ENCODE measurements around the gene MAN2A2. TPM values are rescaled to one million over a fixed set of nuclear protein-coding genes. Genes with fewer than 3 reads are reported as not detected.
A peak's percentile ranks its signal among the peaks of the same experiment; 100 is the strongest.

MAN2A2 gene
- polyA plus RNA-seq, 3 donors, result 6.6 to 318 (median 7.3) TPM

DNA sequence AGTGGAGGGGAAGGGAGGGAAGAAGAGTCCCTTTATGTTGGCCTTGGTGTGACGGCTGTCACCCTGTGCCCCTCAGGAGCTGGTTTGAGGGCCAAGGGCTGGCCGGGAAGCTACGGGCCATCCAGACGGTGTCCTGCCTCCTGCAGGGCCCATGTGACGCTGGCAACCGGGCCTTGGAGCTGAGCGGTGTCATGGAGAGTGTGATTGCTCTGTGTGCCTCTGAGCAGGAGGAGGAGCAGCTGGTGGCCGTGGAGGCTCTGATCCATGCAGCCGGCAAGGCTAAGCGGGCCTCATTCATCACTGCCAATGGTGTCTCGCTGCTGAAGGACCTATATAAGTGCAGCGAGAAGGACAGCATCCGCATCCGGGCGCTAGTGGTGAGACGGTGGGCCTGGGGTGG lies 43.4 kb downstream of the MAN2A2 start:
- peaks cover 8 to 13% of the 10 kb centered on the region in 2 donors for H3K4me1 ChIP-seq (ENCODE audit: control insufficient read depth in 1 of 2, insufficient read depth in 2 of 2, low read length in 2 of 2)
- Mint-ChIP-seq H3K4me3 (no peak overlapping the region), H3K36me3 (peaks cover 78 to 93% of the 10 kb centered on the region in 2 donors), H3K27me3 (ENCODE audit: low read depth in 3 of 3) (no peaks in the 10 kb centered on the region), H3K9me3 (peaks cover 0 to 4% (median 0%) of the 10 kb centered on the region in 7 donors), H3K27ac (no peak overlapping the region), H3K4me1 (peaks cover 10% of the 10 kb centered on the region)
- intact Hi-C loops (cut with micrococcal nuclease), result no loop called here
- H3K9ac ChIP-seq (ENCODE audit: insufficient read depth, low read length, poor library complexity, severe bottlenecking), result no peak overlapping the region
- no peaks in the 10 kb centered on the region for H3K9me3 ChIP-seq (replicated peaks in 1 of 2; ENCODE audit: control insufficient read depth in 1 of 2, insufficient read depth in 1 of 2, low read length in 2 of 2)
- H4K20me1 ChIP-seq (ENCODE audit: insufficient read depth, low read length), result no peaks in the 10 kb centered on the region
- no peak overlapping the region for H2AFZ ChIP-seq (ENCODE audit: insufficient read depth, low read depth, low read length, poor library complexity, severe bottlenecking)
- peaks cover 73 to 93% of the 10 kb centered on the region in 2 donors for H3K36me3 ChIP-seq (replicated peaks in 1 of 2; ENCODE audit: control insufficient read depth in 1 of 2, insufficient read depth in 2 of 2, low read length in 2 of 2)
- H3K4me2 ChIP-seq (replicated peaks; ENCODE audit: extremely low read depth, low read length, poor library complexity, severe bottlenecking), result no peak overlapping the region
- DNase-seq, result no peak
- H3K27me3 ChIP-seq (ENCODE audit: control insufficient read depth in 2 of 2, insufficient read depth in 2 of 2, low read length in 2 of 2), result no peaks in the 10 kb centered on the region
- no peak for TF ChIP-seq CTCF (IDR thresholded peaks at IDR 0.05)
- no peak overlapping the region for H3K27ac ChIP-seq (ENCODE audit: low read depth in 1 of 2, low read length in 2 of 2)
- H3K79me2 ChIP-seq (ENCODE audit: insufficient read depth, low read length), result no peaks in the 10 kb centered on the region
- over 99% methylated on average over 12 of the region's 16 CpGs for WGBS (ENCODE audit: insufficient coverage)
- no peak overlapping the region for H3K4me3 ChIP-seq (replicated peaks in 1 of 3; ENCODE audit: low read depth in 2 of 3, low read length in 3 of 3)

- Histone ChIP-seq H3K4me1 (ENCODE audit: control insufficient read depth in 1 of 2, insufficient read depth in 2 of 2, low read length in 2 of 2) (peaks cover 8 to 13% of the 10 kb centered on the region in 2 donors), H3K4me3 (replicated peaks in 1 of 3; ENCODE audit: low read depth in 2 of 3, low read length in 3 of 3) (no peak overlapping the region), H3K36me3 (replicated peaks in 1 of 2; ENCODE audit: control insufficient read depth in 1 of 2, insufficient read depth in 2 of 2, low read length in 2 of 2) (peaks cover 75 to 93% of the 10 kb centered on the region in 2 donors), H3K27ac (ENCODE audit: low read depth in 1 of 2, low read length in 2 of 2) (no peak overlapping the region), H3K9ac (ENCODE audit: insufficient read depth, low read length, poor library complexity, severe bottlenecking) (no peak overlapping the region), H3K9me3 (replicated peaks in 1 of 2; ENCODE audit: control insufficient read depth in 1 of 2, insufficient read depth in 1 of 2, low read length in 2 of 2) (no peaks in the 10 kb centered on the region), H3K4me2 (replicated peaks; ENCODE audit: extremely low read depth, low read length, poor library complexity, severe bottlenecking) (no peak overlapping the region), H3K27me3 (ENCODE audit: control insufficient read depth in 2 of 2, insufficient read depth in 2 of 2, low read length in 2 of 2) (no peaks in the 10 kb centered on the region), H3K79me2 (ENCODE audit: insufficient read depth, low read length) (no peaks in the 10 kb centered on the region), H4K20me1 (ENCODE audit: insufficient read depth, low read length) (no peaks in the 10 kb centered on the region), H2AFZ (ENCODE audit: insufficient read depth, low read depth, low read length, poor library complexity, severe bottlenecking) (no peak overlapping the region)
- Mint-ChIP-seq H3K27ac (peak overlapping the region in 1 of 7 donors; percentile 16), H3K4me1 (peaks cover 10% of the 10 kb centered on the region), H3K4me3 (no peak overlapping the region), H3K36me3 (peaks cover 79 to 93% of the 10 kb centered on the region in 2 donors), H3K9me3 (peaks cover 0 to 4% (median 0%) of the 10 kb centered on the region in 7 donors), H3K27me3 (ENCODE audit: low read depth in 3 of 3) (no peaks in the 10 kb centered on the region)
- no peak for DNase-seq
- TF ChIP-seq CTCF (IDR thresholded peaks at IDR 0.05), result no peak
- intact Hi-C loops (cut with micrococcal nuclease), result no loop called here
- WGBS (ENCODE audit: insufficient coverage), result 86% methylated on average over 8 of the region's 8 CpGs
Measured at GRCh38 chr15:90946941-90947576, 44.0 kb downstream of the MAN2A2 start.
